ENCODE measurements around the gene ADGRA3. TPM values are rescaled to one million over a fixed set of nuclear protein-coding genes. Genes with fewer than 3 reads are reported as not detected.

The ADGRA3 gene
- total RNA-seq, 1 experiment from 2014 or later, result 56.5 TPM

GRCh38 chr4:22407361-22407760, 108.5 kb downstream of the ADGRA3 start:
- Histone ChIP-seq H3K4me1 (ENCODE audit: insufficient read depth, low read length) (no peaks in the 10 kb centered on the region), H3K79me2 (ENCODE audit: insufficient read depth, low read length) (no peaks in the 10 kb centered on the region), H3K4me2 (ENCODE audit: insufficient read depth, insufficient read length, low read length) (no peak overlapping the region), H3K18ac (ENCODE audit: insufficient read length, low read depth, low read length) (no peak overlapping the region), H3T11ph (ENCODE audit: low read length) (no peak overlapping the region), H2AFZ (ENCODE audit: low read length) (no peak overlapping the region), H4K8ac (replicated peaks; ENCODE audit: insufficient read length, low read depth, low read length) (no peak overlapping the region), H3K23me2 (ENCODE audit: insufficient read length, low read depth, low read length, poor library complexity, severe bottlenecking) (no peaks in the 10 kb centered on the region), H2BK12ac (ENCODE audit: insufficient read length, low read depth, low read length) (no peak overlapping the region), H2BK20ac (ENCODE audit: low read depth, low read length, poor library complexity, severe bottlenecking) (no peak overlapping the region), H2BK120ac (ENCODE audit: low read depth, low read length, poor library complexity, severe bottlenecking) (no peak overlapping the region), H4K91ac (ENCODE audit: insufficient read length, low read depth, low read length) (no peak overlapping the region), H2BK5ac (ENCODE audit: insufficient read length, low read length) (no peak overlapping the region), H3K27me3 (ENCODE audit: insufficient read depth, low read length) (no peaks in the 10 kb centered on the region), H3K79me1 (ENCODE audit: insufficient read depth, low read depth, low read length, poor library complexity, severe bottlenecking) (no peaks in the 10 kb centered on the region), H3K14ac (ENCODE audit: insufficient read depth, low read length) (no peak overlapping the region), H2BK15ac (ENCODE audit: low read depth, low read length) (no peak overlapping the region), H2AK5ac (ENCODE audit: insufficient read length, low read length) (no peak overlapping the region), H4K5ac (ENCODE audit: insufficient read length, low read depth, low read length) (no peak overlapping the region), H3K23ac (ENCODE audit: insufficient read length, low read depth, low read length) (no peak overlapping the region), H3K9me3 (ENCODE audit: control insufficient read depth, low read depth, low read length) (no peaks in the 10 kb centered on the region), H3K27ac (ENCODE audit: insufficient read length, low read depth, low read length) (no peak overlapping the region), H4K20me1 (ENCODE audit: control insufficient read depth, insufficient read depth, insufficient read length) (no peaks in the 10 kb centered on the region), H3K9ac (ENCODE audit: extremely low read depth, insufficient read length, low read length) (no peak overlapping the region), H3K56ac (ENCODE audit: insufficient read length, low read depth, low read length) (no peak overlapping the region), H3K4ac (ENCODE audit: low read depth, low read length) (no peak overlapping the region)
- Mint-ChIP-seq H3K27ac (no peak overlapping the region), H3K4me1 (no peaks in the 10 kb centered on the region), H3K36me3 (ENCODE audit: insufficient read depth in 1 of 3, low read depth in 3 of 3) (peaks cover 12 to 41% (median 34%) of the 10 kb centered on the region in 3 experiments), H3K4me3 (no peak overlapping the region), H3K9me3 (no peaks in the 10 kb centered on the region), H3K27me3 (ENCODE audit: low read depth) (no peaks in the 10 kb centered on the region)
- DNase-seq, result no peak
- no peak for TF ChIP-seq CTCF (conservative IDR thresholded peaks at IDR 0.05)

Measured in H9 (cell line).